Neural cell (in vitro differentiated cells): Measurements from ENCODE around the gene ITGB4.
A peak's percentile ranks its signal among the peaks of the same experiment; 100 is the strongest.

Source experiments
- CTCF ChIP-seq: fragments of 450-650 bp; IDR thresholded peaks from 2 replicates; pipeline ENCODE4 v1.5.1; 2014; ENCODE audit warnings: antibody characterized with exemption, mild to moderate bottlenecking, moderate library complexity; ENCODE audit not compliant: poor library complexity, severe bottlenecking
- EP300 ChIP-seq: fragments of 450-650 bp; conservative IDR thresholded peaks from 2 replicates; pipeline ENCODE4 v1.6.1; 2014; ENCODE audit warnings: antibody characterized with exemption, mild to moderate bottlenecking, moderate library complexity; ENCODE audit not compliant: poor library complexity, severe bottlenecking
- EZH2 ChIP-seq: fragments of 200-600, 300-800 bp; shearing (Covaris generic), sonication (generic); IDR thresholded peaks from 2 replicates; pipeline ENCODE4 v1.6.1; 2014; ENCODE audit warnings: antibody characterized with exemption, low read length, borderline replicate concordance, mild to moderate bottlenecking; ENCODE audit not compliant: insufficient read depth, poor library complexity, severe bottlenecking
- MXI1 ChIP-seq: fragments of 450-650 bp; conservative IDR thresholded peaks from 2 replicates; pipeline ENCODE4 v1.6.1; 2014; ENCODE audit warnings: antibody characterized with exemption, mild to moderate bottlenecking; ENCODE audit not compliant: poor library complexity, severe bottlenecking
- POLR2AphosphoS5 ChIP-seq: IDR thresholded peaks from 2 replicates; pipeline ENCODE4 v1.6.1; 2012
- RAD21 ChIP-seq: fragments of 450-650 bp; conservative IDR thresholded peaks from 2 replicates; pipeline ENCODE4 v1.6.1; 2014; ENCODE audit warnings: antibody characterized with exemption, mild to moderate bottlenecking, moderate library complexity
- SMC3 ChIP-seq: fragments of 450-650 bp; conservative IDR thresholded peaks from 2 replicates; pipeline ENCODE4 v1.6.1; 2014; ENCODE audit warnings: antibody characterized with exemption, mild to moderate bottlenecking, moderate library complexity; ENCODE audit not compliant: poor library complexity
- TAF1 ChIP-seq: IDR thresholded peaks from 2 replicates; pipeline ENCODE4 v1.6.1; 2012; ENCODE audit warnings: low read depth
- TF ChIP-seq, protein P1 (sequence below): IDR thresholded peaks from 2 replicates; pipeline ENCODE4 v1.6.1; 2012; ENCODE audit warnings: borderline replicate concordance

- TF ChIP-seq CTCF (no peak), EZH2 (no peak), POLR2AphosphoS5 (peak; percentile 7), TAF1 (no peak), EP300 (no peak), RAD21 (no peak), MXI1 (no peak), SMC3 (no peak)
- TF ChIP-seq, protein P1, sequence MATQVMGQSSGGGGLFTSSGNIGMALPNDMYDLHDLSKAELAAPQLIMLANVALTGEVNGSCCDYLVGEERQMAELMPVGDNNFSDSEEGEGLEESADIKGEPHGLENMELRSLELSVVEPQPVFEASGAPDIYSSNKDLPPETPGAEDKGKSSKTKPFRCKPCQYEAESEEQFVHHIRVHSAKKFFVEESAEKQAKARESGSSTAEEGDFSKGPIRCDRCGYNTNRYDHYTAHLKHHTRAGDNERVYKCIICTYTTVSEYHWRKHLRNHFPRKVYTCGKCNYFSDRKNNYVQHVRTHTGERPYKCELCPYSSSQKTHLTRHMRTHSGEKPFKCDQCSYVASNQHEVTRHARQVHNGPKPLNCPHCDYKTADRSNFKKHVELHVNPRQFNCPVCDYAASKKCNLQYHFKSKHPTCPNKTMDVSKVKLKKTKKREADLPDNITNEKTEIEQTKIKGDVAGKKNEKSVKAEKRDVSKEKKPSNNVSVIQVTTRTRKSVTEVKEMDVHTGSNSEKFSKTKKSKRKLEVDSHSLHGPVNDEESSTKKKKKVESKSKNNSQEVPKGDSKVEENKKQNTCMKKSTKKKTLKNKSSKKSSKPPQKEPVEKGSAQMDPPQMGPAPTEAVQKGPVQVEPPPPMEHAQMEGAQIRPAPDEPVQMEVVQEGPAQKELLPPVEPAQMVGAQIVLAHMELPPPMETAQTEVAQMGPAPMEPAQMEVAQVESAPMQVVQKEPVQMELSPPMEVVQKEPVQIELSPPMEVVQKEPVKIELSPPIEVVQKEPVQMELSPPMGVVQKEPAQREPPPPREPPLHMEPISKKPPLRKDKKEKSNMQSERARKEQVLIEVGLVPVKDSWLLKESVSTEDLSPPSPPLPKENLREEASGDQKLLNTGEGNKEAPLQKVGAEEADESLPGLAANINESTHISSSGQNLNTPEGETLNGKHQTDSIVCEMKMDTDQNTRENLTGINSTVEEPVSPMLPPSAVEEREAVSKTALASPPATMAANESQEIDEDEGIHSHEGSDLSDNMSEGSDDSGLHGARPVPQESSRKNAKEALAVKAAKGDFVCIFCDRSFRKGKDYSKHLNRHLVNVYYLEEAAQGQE = no peak
Observed at GRCh38 chr17:75776386-75777295, 55.4 kb downstream of the ITGB4 start.
